Stimulated activated CD8-positive, alpha-beta memory T cell treated with anti-CD3 and anti-CD28 coated beads, Interleukin-15, amount 100 ng/mL, for 48 hours (primary cell): ENCODE results near the gene PFKFB2.

Source experiments
- DNase-seq, 2 donors: peaks; one replicate each; pipeline ENCODE4 v3.0.0-alpha.2; 2020; ENCODE audit warnings: low read depth in 2 of 2

Gene PFKFB2

DNA sequence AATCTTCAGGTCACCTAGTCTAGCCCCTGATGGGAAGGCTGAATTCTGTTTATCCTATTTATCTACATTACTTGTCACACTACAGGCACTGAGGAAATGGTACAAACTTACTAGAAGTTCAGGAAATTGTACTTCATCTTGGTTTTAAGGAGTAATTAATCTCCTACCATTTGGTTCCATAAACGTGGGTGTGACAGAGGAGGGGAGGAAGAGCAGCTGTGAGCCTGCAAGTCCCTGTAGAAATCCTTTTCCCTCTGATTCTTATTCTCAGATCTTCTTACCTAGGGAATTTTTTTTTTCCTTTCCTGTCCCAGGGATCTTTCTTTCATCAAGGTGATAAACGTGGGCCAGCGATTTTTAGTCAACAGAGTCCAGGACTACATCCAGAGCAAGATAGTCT, 14.1 kb downstream of the PFKFB2 start:
- DNase-seq: no peak

DNA sequence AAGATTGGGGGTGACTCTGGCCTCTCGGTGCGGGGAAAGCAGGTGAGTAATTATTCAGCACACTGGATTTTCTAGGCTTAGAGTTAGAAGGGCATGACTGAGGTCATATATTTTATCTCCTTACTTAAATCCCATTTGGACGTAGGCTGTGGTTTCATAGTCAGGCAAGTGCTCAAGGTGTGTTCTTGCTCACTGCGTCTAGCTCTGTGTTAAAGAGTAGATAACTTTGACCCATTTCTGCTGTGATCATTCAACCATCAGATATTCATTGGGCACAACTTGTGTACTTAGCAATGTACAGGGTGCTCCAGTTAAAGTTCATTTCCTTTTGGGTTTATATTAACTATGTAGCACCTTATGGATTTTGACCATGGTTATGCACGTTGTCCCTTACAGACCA, 14.6 kb downstream of the PFKFB2 start:
- DNase-seq: no peak

GRCh38 chr1:207069061-207069460, 16.0 kb downstream of the PFKFB2 start:
- no peak for DNase-seq

GRCh38 chr1:207069858-207070506, 16.9 kb downstream of the PFKFB2 start:
- no peak for DNase-seq

GRCh38 chr1:207070811-207071210, 17.7 kb downstream of the PFKFB2 start:
- DNase-seq: no peak

DNA sequence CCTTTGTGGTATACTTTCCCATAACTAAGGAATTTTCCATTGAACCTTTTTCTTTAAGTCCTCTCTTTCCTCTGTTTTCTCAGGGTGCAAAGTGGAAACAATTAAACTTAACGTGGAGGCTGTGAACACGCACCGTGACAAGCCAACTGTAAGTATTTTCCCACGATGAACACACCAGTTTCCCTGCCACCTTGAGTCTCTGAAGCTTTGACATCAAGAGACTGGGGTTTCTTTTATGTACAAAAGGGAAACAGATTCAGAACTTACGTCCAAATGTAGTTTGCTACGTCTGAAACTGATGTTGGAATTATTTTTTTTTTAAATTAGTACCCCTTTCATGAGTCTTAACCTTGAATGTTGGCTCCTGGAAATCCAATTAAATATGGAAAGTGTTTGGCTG, 18.4 kb downstream of the PFKFB2 start:
- no peak for DNase-seq

GRCh38 chr1:207072233-207072632, 19.2 kb downstream of the PFKFB2 start:
- no peak for DNase-seq

GRCh38 chr1:207073906-207074820, 21.1 kb downstream of the PFKFB2 start:
- no peak for DNase-seq

GRCh38 chr1:207076181-207076955, 23.3 kb downstream of the PFKFB2 start:
- no peak for DNase-seq

GRCh38 chr1:207077012-207077411, 23.9 kb downstream of the PFKFB2 start:
- DNase-seq: no peak

DNA sequence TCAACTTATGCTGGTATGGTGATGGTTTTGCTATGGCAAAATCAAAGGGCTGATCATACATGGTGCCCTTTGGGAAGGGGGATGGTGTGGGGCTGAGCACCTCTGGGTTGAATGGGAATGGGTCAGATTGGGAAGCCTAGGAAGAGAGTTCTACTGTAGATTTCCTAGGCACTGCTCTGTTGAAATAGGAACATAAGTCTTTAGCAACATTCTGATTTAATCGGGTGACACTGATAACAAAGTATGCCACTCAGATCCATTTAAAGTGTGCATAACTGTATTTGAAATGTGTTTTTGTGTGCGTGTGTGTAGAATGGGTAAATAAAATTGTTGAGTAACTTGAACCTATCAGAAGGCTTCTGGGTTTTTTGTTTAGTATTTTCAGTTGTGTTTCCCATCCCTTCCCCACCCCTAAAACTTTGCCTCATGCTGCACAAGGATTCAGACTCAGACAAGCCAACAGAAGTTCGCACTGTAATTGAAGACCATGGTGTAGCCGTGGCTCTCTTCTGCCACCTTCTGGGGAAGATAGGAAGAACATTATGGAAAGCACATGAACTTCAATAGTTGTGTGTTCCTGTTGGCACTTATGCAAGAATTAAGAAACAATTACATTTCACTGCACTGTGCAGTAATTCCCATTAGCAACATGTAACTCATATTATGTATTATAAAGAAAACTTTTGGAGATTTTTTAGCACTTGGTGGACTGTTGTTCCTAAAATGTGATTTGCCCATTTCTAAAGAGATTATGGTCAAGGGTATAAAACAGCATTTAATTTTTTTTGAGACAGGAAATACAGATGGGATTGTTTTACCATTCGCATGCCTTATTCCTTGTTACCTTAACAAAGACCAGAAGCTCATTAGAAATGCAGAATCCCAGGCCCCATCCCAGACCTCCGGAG, 24.6 kb downstream of the PFKFB2 start:
- peak in 1 of 2 donors; percentile 34 for DNase-seq

GRCh38 chr1:207078578-207079132, 25.6 kb downstream of the PFKFB2 start:
- DNase-seq: no peak

- no peak for DNase-seq
Observed at GRCh38 chr1:207079706-207080241, 26.7 kb downstream of the PFKFB2 start.

- DNase-seq: no peak
Observed at GRCh38 chr1:207081088-207081487, 28.0 kb downstream of the PFKFB2 start.

- DNase-seq: no peak
Observed at GRCh38 chr1:207081806-207082205, 28.7 kb downstream of the PFKFB2 start.

GRCh38 chr1:207084232-207084631, 31.2 kb downstream of the PFKFB2 start:
- no peak for DNase-seq

DNA sequence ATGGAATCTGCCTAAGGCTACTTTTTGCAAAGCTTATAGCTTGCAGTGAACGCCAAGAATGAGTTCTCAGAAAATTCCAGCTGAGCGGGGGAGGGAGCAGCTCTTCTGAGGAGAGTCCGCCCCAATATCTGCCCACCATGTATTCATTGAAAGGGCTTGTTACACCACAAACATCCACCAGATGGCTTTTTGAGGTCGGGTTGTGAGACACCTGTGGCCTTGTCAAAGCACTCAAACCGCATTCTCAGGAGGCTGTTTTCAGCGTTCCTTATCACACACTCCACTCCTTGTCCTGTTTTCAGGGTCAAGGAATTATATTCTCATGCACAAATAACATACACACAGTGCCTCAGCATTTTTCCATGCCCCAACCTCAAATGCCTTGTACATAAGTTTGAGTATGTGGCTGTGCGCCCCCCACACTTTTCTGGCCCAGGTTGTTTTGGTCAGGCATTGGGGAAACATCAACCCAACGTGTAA, 31.7 kb downstream of the PFKFB2 start:
- DNase-seq: peak; percentile 8 to 50

GRCh38 chr1:207085887-207086286, 32.8 kb downstream of the PFKFB2 start:
- no peak for DNase-seq

- DNase-seq: no peak
Observed at GRCh38 chr1:207088161-207088560, 35.1 kb downstream of the PFKFB2 start.
